ENCODE data around the gene MAP7D1.

Gene MAP7D1

GRCh38 chr1:36170643-36171412 is 14.9 kb downstream of the MAP7D1 start:
- no peak for TF ChIP-seq TAF1 (IDR thresholded peaks at IDR 0.05; ENCODE audit: borderline replicate concordance, insufficient read depth, low read length)
- TF ChIP-seq SIN3A (IDR thresholded peaks at IDR 0.05; ENCODE audit: borderline replicate concordance, insufficient read depth, low read length): no peak
- no peak for TF ChIP-seq POLR2AphosphoS5 (IDR thresholded peaks at IDR 0.05; ENCODE audit: low read depth, low read length)
- no peak for TF ChIP-seq REST (IDR thresholded peaks at IDR 0.05; ENCODE audit: insufficient read depth in 1 of 2, low read depth in 2 of 2, low read length in 2 of 2)
- TF ChIP-seq FOXP2 (optimal IDR thresholded peaks at IDR 0.05; ENCODE audit: borderline replicate concordance, extremely low read depth, extremely low read length, insufficient read depth): no peak

GRCh38 chr1:36172017-36172747 is 16.2 kb downstream of the MAP7D1 start:
- TF ChIP-seq TAF1 (IDR thresholded peaks at IDR 0.05; ENCODE audit: borderline replicate concordance, insufficient read depth, low read length) (no peak), FOXP2 (optimal IDR thresholded peaks at IDR 0.05; ENCODE audit: borderline replicate concordance, extremely low read depth, extremely low read length, insufficient read depth) (no peak), SIN3A (IDR thresholded peaks at IDR 0.05; ENCODE audit: borderline replicate concordance, insufficient read depth, low read length) (no peak), REST (IDR thresholded peaks at IDR 0.05; ENCODE audit: insufficient read depth in 1 of 2, low read depth in 2 of 2, low read length in 2 of 2) (no peak), POLR2AphosphoS5 (IDR thresholded peaks at IDR 0.05; ENCODE audit: low read depth, low read length) (no peak)

GRCh38 chr1:36172983-36173382 is 17.0 kb downstream of the MAP7D1 start:
- no peak for TF ChIP-seq REST (IDR thresholded peaks at IDR 0.05; ENCODE audit: insufficient read depth in 1 of 2, low read depth in 2 of 2, low read length in 2 of 2)
- no peak for TF ChIP-seq POLR2AphosphoS5 (IDR thresholded peaks at IDR 0.05; ENCODE audit: low read depth, low read length)
- no peak for TF ChIP-seq FOXP2 (optimal IDR thresholded peaks at IDR 0.05; ENCODE audit: borderline replicate concordance, extremely low read depth, extremely low read length, insufficient read depth)
- TF ChIP-seq TAF1 (IDR thresholded peaks at IDR 0.05; ENCODE audit: borderline replicate concordance, insufficient read depth, low read length): no peak
- TF ChIP-seq SIN3A (IDR thresholded peaks at IDR 0.05; ENCODE audit: borderline replicate concordance, insufficient read depth, low read length): no peak

- TF ChIP-seq FOXP2 (optimal IDR thresholded peaks at IDR 0.05; ENCODE audit: borderline replicate concordance, extremely low read depth, extremely low read length, insufficient read depth) (no peak), TAF1 (IDR thresholded peaks at IDR 0.05; ENCODE audit: borderline replicate concordance, insufficient read depth, low read length) (no peak), REST (IDR thresholded peaks at IDR 0.05; ENCODE audit: insufficient read depth in 1 of 2, low read depth in 2 of 2, low read length in 2 of 2) (no peak), SIN3A (IDR thresholded peaks at IDR 0.05; ENCODE audit: borderline replicate concordance, insufficient read depth, low read length) (no peak)
Observed at GRCh38 chr1:36174713-36175112, 18.8 kb downstream of the MAP7D1 start.

Data from PFSK-1 (cell line).